Renal cortex interstitium (tissue), 11 donors: Measurements from ENCODE around the gene WRNIP1. TPM values are rescaled to one million over a fixed set of nuclear protein-coding genes. Genes with fewer than 3 reads are reported as not detected.
"Not testable (repeated sequence)": the region's sequence is repeated elsewhere in the genome, so short reads cannot be mapped to it uniquely, and the experiment has no call there.

ENCODE experiments used
- DNase-seq, 11 donors: peaks; one replicate each; pipeline ENCODE4 v3.0.0-alpha.2; 2013; ENCODE audit warnings: low read depth in 9 of 11, low spot score in 4 of 11; ENCODE audit errors: extremely low read depth in 1 of 11
- polyA plus RNA-seq, 3 donors: library from polyadenylated mRNA; unstranded; fragments of 120-200 nt; gene quantifications; one replicate each; pipeline ENCODE4 v1.2.1, GENCODE V29; 2013; ENCODE audit not compliant: insufficient read length in 3 of 3

Gene WRNIP1
- polyA plus RNA-seq, 3 donors = 52.9 to 57.8 (median 54.6) TPM

DNA sequence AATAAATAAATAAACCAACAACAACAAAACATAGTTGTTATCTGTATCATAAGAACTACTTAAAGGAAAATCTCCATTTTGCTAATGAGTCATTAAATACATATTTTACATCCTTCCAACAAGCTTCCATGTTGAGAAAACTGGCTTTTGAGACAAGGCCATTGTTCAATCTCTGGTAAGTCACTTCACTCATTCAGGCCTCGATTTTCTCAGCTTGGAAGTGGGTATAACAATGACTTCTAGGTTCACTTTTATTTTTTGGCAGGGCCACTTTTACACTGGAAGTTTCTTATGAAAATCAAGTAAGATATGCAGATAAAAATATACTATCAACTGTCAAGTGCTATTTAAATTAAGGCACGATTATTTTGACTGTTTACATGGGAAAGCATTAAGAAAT, 30.0 kb downstream of the WRNIP1 start:
- no peak for DNase-seq

DNA sequence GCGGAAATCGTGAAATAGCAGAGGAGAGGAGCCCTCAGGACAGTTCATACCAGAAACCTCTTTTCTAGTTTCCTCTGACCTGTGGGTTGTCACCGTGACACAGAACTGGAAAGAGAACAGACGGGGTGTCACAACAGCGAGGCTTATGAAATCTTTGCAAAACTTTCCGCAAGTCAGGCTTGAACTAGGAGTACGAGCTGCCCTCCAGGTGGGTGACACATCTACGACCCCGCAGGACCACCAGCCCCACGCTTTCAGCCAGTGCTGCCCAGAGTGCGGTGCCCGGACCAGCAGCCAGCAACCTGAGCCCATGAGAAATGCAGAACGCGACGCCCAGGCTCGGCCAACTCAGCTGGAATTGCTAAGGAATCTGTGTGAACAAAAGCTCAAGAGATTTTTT, 30.8 kb downstream of the WRNIP1 start:
- DNase-seq = no peak

DNA sequence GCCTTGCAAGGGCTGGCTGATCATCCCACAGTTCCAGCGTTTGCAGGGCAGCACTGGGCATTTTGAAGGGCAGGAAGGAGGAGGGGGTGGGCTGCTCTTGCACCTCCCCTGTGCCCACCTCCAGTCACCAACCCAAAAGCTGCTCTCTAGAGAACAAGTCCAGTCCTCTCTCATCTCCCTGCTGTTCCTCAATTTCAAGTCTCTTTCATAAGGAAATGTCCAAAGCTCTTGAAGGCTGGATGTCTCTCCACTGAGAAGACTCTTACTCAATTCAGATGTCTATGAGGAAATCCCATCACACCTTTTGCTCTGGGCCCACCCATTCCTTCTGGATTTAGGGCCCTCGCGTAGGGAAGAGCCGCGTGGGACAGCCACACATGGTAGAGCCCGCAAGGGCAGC, 31.7 kb downstream of the WRNIP1 start:
- DNase-seq = no peak

DNA sequence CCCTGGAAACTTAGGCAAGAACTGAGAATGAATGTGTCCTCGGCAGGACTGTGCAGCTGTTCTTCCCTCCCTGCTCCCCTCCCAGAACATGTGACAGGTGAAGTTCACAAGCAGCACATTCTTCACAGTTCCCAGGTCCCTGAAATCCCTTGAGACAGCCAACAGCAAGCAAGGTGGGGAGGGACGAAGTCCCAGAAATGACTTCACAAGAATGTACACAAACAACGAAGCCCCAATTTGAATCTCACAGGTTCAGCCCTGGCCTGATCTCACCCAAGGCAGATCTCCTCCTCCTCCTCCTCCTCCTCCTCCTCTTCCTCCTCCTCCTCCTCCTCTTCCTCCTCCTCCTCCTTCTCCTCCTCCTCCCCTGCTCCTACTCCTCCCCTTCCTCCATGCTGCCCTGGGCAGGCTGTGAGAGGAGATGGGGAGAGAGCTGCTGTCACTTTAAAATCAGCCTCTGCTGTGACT, 32.4 kb downstream of the WRNIP1 start:
- DNase-seq = peak in 2 of 11 donors; percentile 23 to 39

DNA sequence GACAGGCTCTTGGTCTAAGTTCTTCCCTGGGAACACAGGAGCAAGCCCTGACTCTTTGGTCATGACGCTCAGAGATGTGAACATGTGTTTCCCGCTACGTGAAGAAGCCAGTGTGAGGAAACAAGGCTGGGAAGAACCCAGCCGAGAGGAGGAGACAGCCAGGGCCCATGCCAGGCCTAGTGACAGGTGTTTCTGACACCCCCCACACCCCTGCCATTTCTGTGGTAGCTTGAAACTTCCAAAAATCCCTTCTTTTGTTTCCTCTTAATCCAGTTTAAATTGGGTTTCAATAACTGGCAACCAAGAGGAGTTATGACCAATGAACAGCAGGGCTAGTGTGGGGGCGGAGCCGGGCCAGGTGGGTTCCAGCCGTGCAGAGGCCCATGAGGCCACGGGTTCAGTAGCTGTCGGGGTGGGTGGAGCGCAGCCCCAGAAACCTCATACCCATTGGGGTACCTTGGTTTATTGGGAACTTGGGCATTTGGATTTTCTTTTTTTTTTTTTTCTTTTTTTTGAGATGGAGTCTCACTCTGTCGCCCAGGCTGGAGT, 33.5 kb downstream of the WRNIP1 start:
- no peak for DNase-seq

DNA sequence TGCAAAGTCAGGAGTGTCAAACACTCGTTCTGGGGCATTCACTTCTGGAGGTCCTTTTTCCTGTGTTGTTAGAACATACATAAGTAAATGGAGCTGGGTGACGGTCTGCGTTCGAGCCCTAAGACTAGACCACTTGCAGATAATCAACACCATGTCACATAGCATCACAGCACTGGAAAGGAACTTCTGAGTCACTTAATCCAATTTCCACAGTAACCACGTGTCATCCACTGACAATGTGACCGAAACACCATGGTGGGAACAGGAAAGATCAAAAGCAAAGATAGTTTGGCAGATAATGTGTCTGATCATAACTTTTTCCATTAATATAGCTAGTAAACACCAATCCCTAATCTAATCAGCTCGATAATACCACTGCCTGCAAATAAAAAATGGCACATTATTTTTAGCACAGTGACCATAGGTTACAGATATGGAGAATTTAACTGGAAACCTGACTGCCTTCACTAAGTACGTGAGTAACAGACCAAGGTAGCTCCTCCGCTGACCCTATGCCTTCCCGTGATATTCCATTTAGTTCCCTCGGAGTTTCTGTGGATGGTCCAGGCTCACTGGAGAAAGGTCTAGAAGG, 34.8 kb downstream of the WRNIP1 start:
- DNase-seq = no peak

DNA sequence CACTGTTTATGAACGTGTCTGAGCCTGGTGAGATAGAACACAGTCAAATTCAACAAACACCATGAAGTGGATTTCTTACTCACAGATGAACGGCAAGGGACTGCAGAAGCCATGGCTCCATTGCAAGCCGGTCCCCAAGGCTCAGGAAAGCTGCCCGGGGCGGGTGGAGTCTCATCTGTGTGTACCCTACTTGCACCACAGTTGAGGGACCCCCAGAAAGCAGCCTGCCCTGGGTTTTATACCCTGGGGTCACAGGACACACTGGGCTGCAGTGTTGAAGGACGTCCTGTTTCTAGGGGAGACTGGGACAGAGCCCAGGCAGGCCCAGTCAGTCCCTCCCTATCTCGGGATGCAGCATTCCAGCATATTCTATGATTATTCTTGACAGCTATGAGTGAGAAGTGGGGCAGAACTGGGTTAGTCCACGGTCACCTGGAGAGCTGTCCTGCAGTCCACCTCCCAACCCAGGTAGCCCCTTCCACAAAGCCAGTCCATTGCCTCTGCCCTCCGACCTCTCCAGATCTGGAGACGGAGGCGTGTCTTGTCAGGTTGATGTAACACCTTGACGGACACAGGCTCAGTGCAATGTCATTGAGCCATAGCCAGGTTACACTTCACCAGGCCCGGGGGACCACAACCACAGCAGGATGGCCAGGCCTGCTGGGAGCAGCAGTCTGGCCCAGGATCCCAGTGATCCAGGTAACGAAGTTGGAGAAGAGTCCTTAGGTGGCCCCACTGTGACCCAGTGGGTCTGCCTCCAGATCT, 35.5 kb downstream of the WRNIP1 start:
- no peak for DNase-seq

DNA sequence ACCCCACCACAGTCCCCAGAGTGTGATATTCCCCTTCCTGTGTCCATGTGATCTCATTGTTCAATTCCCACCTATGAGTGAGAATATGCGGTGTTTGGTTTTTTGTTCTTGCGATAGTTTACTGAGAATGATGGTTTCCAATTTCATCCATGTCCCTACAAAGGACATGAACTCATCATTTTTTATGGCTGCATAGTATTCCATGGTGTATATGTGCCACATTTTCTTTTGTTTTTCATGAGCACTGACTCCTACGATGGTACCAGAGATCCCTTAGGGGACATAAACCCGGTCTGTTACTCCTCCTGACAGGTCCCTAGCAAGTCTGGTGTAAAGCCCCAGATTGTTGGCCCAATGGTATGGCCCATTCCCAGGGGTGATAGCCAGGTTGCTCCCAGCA, 36.5 kb downstream of the WRNIP1 start:
- not testable (repeated sequence) for DNase-seq

DNA sequence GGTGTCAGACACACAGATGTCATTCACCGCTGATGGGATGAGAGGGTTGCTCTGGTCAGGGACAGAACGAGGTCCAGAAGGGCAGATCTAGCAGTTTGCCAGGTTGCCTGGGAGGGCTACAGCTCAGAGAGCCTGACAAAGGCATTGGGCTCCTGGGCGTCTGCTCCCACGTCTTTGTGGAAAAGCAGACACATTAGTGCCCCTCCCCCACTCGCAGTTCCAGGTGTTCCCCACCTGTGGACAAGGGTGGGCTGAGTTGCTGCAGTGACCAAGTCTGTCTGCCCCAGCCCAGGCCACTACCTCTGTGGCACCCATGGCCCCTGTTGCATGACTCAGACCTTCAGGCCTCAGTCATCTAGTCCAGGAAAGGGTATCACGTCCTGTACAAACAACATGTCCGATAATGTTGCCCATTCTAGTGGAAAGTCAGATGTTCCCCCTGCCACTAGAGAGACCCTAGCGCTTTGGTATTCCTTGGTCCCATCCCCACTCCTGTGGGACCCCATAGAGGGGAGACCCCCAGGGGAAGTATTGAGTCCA, 37.4 kb downstream of the WRNIP1 start:
- DNase-seq = no peak

DNA sequence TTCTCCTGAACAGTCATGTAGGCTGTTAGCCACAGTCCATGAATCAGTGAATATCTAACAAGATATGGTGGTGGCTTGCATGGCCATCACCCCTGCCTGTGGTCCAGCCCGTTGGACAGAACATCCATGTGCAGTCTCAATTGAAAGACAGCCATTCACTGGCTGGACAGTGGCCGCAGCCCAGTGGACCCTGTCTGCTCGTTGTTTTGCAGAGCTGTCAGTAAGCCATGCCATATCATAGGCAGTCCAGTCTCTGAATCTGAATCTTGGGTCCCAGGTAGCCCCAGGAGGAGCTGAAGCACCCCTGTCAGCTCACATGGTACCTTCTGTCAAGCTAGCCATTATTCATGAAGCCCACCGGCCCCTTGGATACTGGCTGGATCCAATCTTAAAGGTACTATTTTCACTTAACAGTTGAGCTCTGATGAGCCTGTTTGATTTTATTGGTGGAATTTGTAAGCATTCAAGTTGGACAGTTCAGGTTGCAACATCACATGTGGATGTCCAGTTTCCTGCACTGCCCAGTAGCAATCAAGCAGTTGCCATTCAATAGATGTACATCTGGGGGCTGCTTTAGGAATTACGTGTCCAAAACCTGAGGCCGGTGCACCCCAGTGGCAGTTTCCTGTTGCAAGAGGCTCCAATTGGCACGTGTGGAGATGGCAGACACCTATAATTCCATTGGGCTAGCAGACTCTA, 38.7 kb downstream of the WRNIP1 start:
- DNase-seq = no peak

DNA sequence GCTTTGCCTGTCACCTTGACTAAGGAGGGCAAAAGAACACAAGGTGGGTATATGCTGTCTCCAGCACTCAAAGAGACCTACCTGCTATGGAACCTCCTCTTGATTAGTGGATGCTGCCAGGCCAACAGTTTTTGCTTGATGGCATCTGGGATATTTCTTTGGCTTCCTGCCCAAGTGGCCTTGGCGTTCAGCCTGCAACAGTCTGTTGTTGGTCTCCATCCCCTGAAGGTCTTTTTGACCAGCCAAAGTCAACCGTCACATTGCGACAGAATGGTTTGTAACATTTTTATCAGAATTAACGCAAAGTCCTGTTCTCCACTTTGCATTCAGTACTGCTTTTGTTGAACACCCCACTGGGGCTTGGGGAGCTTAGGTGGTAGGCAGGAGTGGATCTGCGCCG, 39.3 kb downstream of the WRNIP1 start:
- no peak for DNase-seq

DNA sequence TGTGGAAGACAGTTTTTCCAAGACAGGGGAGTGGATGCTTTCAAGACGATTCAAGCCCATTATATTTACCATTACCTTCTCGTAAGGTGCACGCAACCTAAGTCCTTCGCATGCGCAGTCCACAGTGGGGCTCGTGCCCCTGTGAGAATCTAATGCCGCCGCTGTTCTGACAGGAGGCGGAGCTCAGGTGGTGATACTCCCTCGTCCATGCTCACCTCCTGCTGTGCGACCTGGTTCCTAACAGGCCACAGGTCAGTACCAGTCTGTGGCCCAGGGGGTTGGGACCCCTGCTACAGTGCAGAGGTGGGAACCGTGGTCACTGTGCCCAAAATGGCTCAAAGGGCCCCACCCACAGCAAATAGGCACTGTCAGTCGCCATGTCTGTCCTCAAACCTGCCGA, 39.8 kb downstream of the WRNIP1 start:
- DNase-seq = no peak

DNA sequence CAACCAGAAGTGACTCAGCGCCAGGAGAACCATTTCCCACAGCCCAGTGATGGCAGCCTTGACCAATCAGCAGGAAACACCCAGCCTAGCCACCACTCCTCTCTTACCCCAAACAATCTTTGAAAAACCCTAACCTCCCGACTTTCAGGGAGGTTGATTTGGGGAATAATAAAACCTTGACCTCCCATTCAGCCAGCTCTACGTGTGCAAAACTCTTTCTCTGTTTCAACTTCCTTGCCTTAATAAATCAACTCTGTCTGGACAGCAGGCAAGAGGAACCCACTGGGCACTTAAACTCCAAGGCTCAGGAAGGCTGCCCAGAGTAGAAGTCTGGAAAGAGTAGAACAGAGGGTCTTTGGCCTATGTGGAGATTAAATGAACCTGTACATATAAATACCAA, 41.5 kb downstream of the WRNIP1 start:
- no peak for DNase-seq

DNA sequence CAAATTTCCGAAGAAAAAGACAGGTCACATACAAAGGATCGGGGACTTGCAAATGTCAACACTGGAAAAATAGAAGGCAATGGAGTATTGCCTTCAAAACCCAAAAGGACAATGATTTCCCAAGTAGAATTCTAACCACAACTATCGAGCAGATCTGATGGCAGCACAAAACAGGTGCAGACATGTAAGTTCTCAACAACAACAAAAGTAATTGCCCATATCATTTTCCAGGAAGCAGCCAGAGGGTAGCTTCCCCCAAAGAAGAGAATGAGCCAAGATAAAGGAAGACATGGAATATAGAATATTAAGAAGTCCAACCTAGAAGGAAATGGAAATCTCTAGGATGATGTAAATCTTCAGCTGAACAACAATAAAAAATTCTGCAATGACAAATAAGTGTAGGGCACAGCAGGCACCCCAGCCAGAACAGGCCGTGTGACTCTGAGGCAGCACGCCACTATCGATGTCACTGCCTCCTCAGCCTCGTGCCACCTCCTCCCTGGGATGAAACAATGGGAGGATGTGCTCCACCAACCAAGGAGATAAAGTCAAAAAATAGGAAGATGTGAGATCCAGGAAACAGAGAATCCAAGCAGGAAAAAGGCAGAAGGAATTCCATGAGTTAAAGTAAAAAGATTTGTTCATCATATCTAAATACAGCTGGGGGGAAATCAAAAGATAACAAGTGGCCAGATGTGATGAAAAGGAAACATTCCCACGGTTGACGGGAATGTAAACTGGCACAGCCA, 42.3 kb downstream of the WRNIP1 start:
- peak in 4 of 11 donors; percentile 25 to 44 (median 42) for DNase-seq

DNA sequence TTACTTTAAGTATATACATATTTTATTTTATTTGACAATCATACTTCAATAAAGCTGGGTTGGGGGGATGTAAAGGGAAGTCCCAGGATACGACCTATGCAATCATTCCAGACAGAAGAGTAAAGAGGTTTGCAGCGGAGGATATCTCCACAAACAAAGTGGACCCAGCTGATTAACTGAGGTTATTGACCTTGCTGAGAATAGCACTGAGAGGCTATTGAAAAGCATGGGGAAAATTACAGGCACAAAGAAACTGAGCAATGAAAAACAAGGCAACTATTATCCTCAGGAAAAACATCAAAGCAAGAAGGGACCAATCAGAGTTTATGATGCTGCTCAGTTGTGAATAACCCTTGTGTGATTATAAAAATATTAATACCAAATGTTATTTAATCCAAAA, 43.8 kb downstream of the WRNIP1 start:
- no peak for DNase-seq

DNA sequence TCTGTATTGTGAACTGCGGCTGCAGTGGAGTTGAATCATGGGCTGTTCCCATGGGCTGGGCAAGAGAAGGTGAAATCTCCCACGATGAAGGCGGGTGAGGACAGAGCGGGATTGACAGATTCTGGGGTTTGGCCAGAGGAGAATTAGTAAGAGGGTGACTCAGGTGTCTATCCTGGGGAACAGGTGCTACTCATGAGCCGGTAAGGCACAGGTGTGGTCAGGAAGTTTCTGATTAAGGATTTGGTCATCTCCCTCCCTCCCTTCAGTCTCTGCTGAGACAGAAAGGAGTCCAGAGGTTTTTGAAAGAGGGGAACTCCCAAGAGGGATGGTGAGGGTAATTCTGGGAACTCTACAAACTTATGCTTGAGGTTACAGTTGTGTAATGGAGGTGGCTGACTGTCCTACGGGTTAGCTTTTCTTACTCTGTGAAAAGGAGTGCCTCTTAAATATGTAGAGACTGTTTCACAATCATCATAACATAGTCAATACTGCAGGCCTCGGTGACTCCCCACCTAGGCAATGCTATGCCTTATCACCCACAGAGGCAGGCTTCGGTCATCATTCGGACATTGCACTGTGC, 45.0 kb downstream of the WRNIP1 start:
- no peak for DNase-seq

DNA sequence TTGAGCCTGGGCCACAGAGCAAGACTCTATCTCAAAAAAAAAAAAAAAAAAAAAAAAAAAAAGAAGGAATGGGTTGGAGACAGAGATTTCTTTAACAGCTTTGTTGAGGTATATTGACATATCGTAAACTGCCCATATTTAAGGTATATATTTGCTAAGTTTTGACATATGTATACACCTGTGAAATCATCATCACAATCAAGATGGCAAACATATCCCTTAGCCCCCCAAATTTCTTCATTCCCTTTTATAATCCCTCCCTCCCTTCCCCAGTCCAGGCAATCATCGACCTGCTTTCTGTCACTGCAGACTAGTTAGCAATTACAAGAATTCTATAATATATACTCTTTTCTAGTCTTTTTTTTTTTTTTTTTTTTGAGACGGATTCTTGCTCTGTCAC, 47.5 kb downstream of the WRNIP1 start:
- no peak for DNase-seq

DNA sequence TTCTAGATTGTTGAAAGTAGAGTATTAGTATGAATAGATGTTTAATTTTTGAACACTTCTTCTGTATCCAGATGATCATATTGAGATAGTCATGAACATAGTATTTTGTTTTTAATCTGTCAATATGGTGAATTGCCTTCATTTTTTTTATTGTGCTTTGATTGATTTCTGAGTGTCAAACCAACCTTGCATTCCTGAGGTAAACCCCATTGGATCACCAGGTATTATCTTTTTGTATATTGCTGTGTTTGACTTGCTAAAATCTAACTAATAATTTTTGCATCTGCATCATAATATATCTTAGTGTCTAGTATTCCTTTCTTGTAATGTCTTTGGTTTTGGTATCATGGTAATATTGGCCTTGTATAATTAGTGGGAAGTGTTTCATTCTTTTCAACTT, 51.0 kb downstream of the WRNIP1 start:
- no peak for DNase-seq
